ENCODE results near the gene FIS1. TPM values are rescaled to one million over a fixed set of nuclear protein-coding genes. Genes with fewer than 3 reads are reported as not detected.
"Not testable (repeated sequence)": the region's sequence is repeated elsewhere in the genome, so short reads cannot be mapped to it uniquely, and the experiment has no call there.

Gene FIS1
- polyA plus RNA-seq, 1 of the 3 experiments (the other 2 are of a cell fraction): 1,313 TPM

DNA sequence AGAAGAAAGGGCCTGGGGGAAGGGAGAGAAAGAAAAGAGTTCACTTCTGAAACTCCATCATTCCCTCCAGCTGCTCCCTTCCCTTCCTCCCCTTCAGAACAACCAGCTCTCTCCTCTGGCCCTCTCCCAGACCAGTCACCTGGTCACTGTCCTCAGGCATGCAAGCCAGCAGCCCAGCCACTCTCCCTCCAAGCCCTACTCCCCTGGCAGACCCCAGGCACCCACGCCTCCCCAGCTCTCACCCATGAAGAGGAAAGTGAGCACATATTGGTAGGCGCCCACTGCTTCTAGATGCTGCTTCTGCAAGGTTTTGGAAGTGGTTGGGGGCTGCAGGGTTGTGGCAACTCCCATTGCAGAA lies 44.4 kb downstream of the FIS1 start:
- DNase-seq: peak; percentile 46
- CTCF ChIA-PET: interaction anchor here (0.8 to 1.8 kb wide), 7 partner anchors 8 to 123 kb away, joined by 3 to 12 read pairs (median 5); partner anchors contain the start of genes PLOD3 and ZNHIT1

DNA sequence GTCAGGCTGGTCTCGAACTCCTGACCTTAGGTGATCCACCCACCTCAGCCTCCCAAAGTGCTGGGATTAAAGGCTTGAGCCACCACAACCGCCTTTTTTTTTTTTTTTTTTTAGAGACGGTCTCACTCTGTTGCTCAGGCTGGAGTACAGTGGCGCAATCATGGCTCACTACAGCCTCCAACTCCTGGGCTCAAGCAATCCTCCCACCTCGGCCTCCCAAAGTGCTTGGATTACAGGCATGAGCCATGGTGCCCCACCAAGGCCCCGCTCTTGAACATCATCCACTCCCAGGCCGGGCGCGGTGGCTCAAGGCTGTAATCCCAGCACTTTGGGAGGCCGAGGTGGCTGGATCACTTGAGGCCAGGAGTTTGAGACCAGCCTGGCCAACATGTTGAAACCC lies 45.4 kb downstream of the FIS1 start:
- H3K4me3 ChIP-seq (ENCODE audit: low read depth in 2 of 2, low read length in 1 of 2); H3F3A ChIP-seq (replicated peaks; ENCODE audit: insufficient read depth); H3K4me2 ChIP-seq; H3K27ac ChIP-seq (ENCODE audit: low read depth in 2 of 2, low read length in 1 of 2); H3K9me2 ChIP-seq; DNase-seq; H4K20me1 ChIP-seq (ENCODE audit: insufficient read depth); H3K27me3 ChIP-seq (ENCODE audit: insufficient read depth); H2AFZ ChIP-seq (ENCODE audit: low read depth); H3K36me3 ChIP-seq (replicated peaks in 1 of 2; ENCODE audit: control insufficient read depth in 1 of 2, insufficient read depth in 2 of 2, low read length in 1 of 2); H3K4me1 ChIP-seq (ENCODE audit: control insufficient read depth in 1 of 2, insufficient read depth in 2 of 2, low read depth in 1 of 2, low read length in 1 of 2); H3K79me2 ChIP-seq (ENCODE audit: insufficient read depth); H3K9ac ChIP-seq; H3K9me3 ChIP-seq: not testable (repeated sequence)
- ChIA-PET POLR2A (interaction anchor here (1.7 kb wide), 1 partner anchor 18 kb away, joined by 5 read pairs; the partner anchor contains the start of genes PLOD3 and ZNHIT1), CTCF (interaction anchor here (0.9 to 1.8 kb wide), 6 partner anchors 7 to 105 kb away, joined by 3 to 13 read pairs (median 7); no protein-coding TSS in a partner anchor)
- WGBS (ENCODE audit: low lambda C conversion rate): 82% methylated on average over 10 of the region's 10 CpGs

More for the DNA sequence above, 44.4 kb downstream of the FIS1 start:
- H3K9me2 ChIP-seq: no peaks in the 10 kb centered on the region
- H3K9me3 ChIP-seq: no peaks in the 10 kb centered on the region
- WGBS (ENCODE audit: low lambda C conversion rate): 66% methylated on average over 2 of the region's 2 CpGs
- H3K4me2 ChIP-seq: no peak overlapping the region
- no peak overlapping the region for H2AFZ ChIP-seq (ENCODE audit: low read depth)
- H3K36me3 ChIP-seq (replicated peaks in 1 of 2; ENCODE audit: control insufficient read depth in 1 of 2, insufficient read depth in 2 of 2, low read length in 1 of 2): no peaks in the 10 kb centered on the region
- no peaks in the 10 kb centered on the region; the same call in 1 of the 2 replicates for H3K27me3 ChIP-seq (ENCODE audit: insufficient read depth)
- no peak for TF ChIP-seq MXI1 (IDR thresholded peaks at IDR 0.05; ENCODE audit: low read depth, low read length)
- no peak for TF ChIP-seq ELF1 (IDR thresholded peaks at IDR 0.05)
- TF ChIP-seq, protein P1, sequence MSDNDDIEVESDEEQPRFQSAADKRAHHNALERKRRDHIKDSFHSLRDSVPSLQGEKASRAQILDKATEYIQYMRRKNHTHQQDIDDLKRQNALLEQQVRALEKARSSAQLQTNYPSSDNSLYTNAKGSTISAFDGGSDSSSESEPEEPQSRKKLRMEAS (IDR thresholded peaks at IDR 0.05; ENCODE audit: low read depth): no peak
- TF ChIP-seq RFX5 (IDR thresholded peaks at IDR 0.05; ENCODE audit: low read length): no peak
- TF ChIP-seq, protein P2, sequence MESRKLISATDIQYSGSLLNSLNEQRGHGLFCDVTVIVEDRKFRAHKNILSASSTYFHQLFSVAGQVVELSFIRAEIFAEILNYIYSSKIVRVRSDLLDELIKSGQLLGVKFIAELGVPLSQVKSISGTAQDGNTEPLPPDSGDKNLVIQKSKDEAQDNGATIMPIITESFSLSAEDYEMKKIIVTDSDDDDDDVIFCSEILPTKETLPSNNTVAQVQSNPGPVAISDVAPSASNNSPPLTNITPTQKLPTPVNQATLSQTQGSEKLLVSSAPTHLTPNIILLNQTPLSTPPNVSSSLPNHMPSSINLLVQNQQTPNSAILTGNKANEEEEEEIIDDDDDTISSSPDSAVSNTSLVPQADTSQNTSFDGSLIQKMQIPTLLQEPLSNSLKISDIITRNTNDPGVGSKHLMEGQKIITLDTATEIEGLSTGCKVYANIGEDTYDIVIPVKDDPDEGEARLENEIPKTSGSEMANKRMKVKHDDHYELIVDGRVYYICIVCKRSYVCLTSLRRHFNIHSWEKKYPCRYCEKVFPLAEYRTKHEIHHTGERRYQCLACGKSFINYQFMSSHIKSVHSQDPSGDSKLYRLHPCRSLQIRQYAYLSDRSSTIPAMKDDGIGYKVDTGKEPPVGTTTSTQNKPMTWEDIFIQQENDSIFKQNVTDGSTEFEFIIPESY (IDR thresholded peaks at IDR 0.05; ENCODE audit: borderline replicate concordance, low read depth): no peak
- no peak for TF ChIP-seq CHD2 (IDR thresholded peaks at IDR 0.05; ENCODE audit: low read length, partially characterized antibody)
- TF ChIP-seq MEF2A (IDR thresholded peaks at IDR 0.05; ENCODE audit: borderline replicate concordance, low read depth): no peak
- no peak for TF ChIP-seq POLR2AphosphoS5 (IDR thresholded peaks at IDR 0.05; ENCODE audit: low read depth, low read length)
- no peak for TF ChIP-seq SIN3A (IDR thresholded peaks at IDR 0.05; ENCODE audit: borderline replicate concordance, low read depth, low read length)
- no peak for TF ChIP-seq TAF1 (IDR thresholded peaks at IDR 0.05; ENCODE audit: borderline replicate concordance, low read depth, low read length)
- TF ChIP-seq RXRA (IDR thresholded peaks at IDR 0.05; ENCODE audit: borderline replicate concordance, low read depth): no peak
- TF ChIP-seq, protein P3, sequence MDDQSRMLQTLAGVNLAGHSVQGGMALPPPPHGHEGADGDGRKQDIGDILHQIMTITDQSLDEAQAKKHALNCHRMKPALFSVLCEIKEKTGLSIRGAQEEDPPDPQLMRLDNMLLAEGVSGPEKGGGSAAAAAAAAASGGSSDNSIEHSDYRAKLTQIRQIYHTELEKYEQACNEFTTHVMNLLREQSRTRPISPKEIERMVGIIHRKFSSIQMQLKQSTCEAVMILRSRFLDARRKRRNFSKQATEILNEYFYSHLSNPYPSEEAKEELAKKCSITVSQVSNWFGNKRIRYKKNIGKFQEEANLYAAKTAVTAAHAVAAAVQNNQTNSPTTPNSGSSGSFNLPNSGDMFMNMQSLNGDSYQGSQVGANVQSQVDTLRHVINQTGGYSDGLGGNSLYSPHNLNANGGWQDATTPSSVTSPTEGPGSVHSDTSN (IDR thresholded peaks at IDR 0.05): no peak
- no peak for TF ChIP-seq GATA2 (CRISPR knock-in tag; IDR thresholded peaks at IDR 0.05)
- no peak for TF ChIP-seq TEAD4 (IDR thresholded peaks at IDR 0.05; ENCODE audit: borderline replicate concordance, insufficient read depth)
- H3K4me1 ChIP-seq (ENCODE audit: control insufficient read depth in 1 of 2, insufficient read depth in 2 of 2, low read depth in 1 of 2, low read length in 1 of 2): no peaks in the 10 kb centered on the region
- H3K9ac ChIP-seq: no peak overlapping the region
- no peaks in the 10 kb centered on the region for H4K20me1 ChIP-seq (ENCODE audit: insufficient read depth)
- H3K4me3 ChIP-seq (ENCODE audit: low read depth in 2 of 2, low read length in 1 of 2): no peak overlapping the region
- H3K79me2 ChIP-seq (ENCODE audit: insufficient read depth): no peaks in the 10 kb centered on the region
- POLR2A ChIA-PET: no interaction called here
- no peak overlapping the region for H3K27ac ChIP-seq (ENCODE audit: low read depth in 2 of 2, low read length in 1 of 2)
- no peaks in the 10 kb centered on the region for H3F3A ChIP-seq (replicated peaks; ENCODE audit: insufficient read depth)

Measured in SK-N-SH (cell line).